HG03064 (cell line): Measurements from ENCODE around the gene CAPS.

Experiments used
- ATAC-seq: cut with Tn5 transposase; IDR thresholded peaks from one replicate; pipeline ENCODE4 v1.9.1; 2021; ENCODE audit warnings: low read depth; ENCODE audit not compliant: unreplicated experiment

CAPS gene

GRCh38 chr19:5932609-5933262, 18.7 kb downstream of the CAPS start:
- ATAC-seq = no peak

GRCh38 chr19:5933391-5934068, 19.5 kb downstream of the CAPS start:
- no peak for ATAC-seq

GRCh38 chr19:5934069-5934401, 20.0 kb downstream of the CAPS start:
- ATAC-seq = no peak

GRCh38 chr19:5934774-5935472, 20.9 kb downstream of the CAPS start:
- no peak for ATAC-seq

- ATAC-seq = no peak
These were observed 21.6 kb downstream of the CAPS start for GRCh38 chr19:5935473-5936291.

- no peak for ATAC-seq
These were observed 22.2 kb downstream of the CAPS start for GRCh38 chr19:5936292-5936592.

GRCh38 chr19:5937550-5937949, 23.5 kb downstream of the CAPS start:
- ATAC-seq = no peak

GRCh38 chr19:5940260-5941208, 26.5 kb downstream of the CAPS start:
- ATAC-seq = no peak

GRCh38 chr19:5941673-5942072, 27.6 kb downstream of the CAPS start:
- no peak for ATAC-seq

- ATAC-seq = no peak
These were observed 29.0 kb downstream of the CAPS start for GRCh38 chr19:5943045-5943444.

GRCh38 chr19:5943623-5944022, 29.6 kb downstream of the CAPS start:
- no peak for ATAC-seq

- no peak for ATAC-seq
These were observed 33.4 kb downstream of the CAPS start for GRCh38 chr19:5947435-5947834.

- no peak for ATAC-seq
These were observed 34.9 kb downstream of the CAPS start for GRCh38 chr19:5948752-5949564.

- ATAC-seq = no peak
These were observed 35.8 kb downstream of the CAPS start for GRCh38 chr19:5949792-5950305.

GRCh38 chr19:5950741-5951140, 36.7 kb downstream of the CAPS start:
- ATAC-seq = no peak

GRCh38 chr19:5951338-5951861, 37.3 kb downstream of the CAPS start:
- ATAC-seq = no peak

GRCh38 chr19:5952193-5953029, 38.4 kb downstream of the CAPS start:
- ATAC-seq = no peak

- ATAC-seq = no peak
These were observed 39.1 kb downstream of the CAPS start for GRCh38 chr19:5953030-5953589.
